Fibroblast of the aortic adventitia (primary cell): Measurements from ENCODE around the gene OSBPL5. TPM values are rescaled to one million over a fixed set of nuclear protein-coding genes. Genes with fewer than 3 reads are reported as not detected.

Source experiments
- DNase-seq: peaks from one replicate; pipeline ENCODE4 v3.0.0-alpha.2; 2010; ENCODE audit warnings: low read depth
- H3K4me3 ChIP-seq: 2 replicates; pipeline ENCODE4 v1.5.1; 2011; ENCODE audit warnings: low read depth, mild to moderate bottlenecking, control low read depth, low read length, moderate library complexity
- total RNA-seq: library from RNA; depleted of rRNA; stranded (reverse); fragments of >200 nt; gene quantifications from 2 replicates; pipeline ENCODE4 v1.2.3, GENCODE V29; 2012; ENCODE audit warnings: low replicate concordance
- TF ChIP-seq, protein P1 (sequence below): IDR thresholded peaks from 2 replicates; pipeline ENCODE4 v1.5.1; 2011; ENCODE audit warnings: mild to moderate bottlenecking, low read length, control low read depth, inconsistent platforms; ENCODE audit not compliant: insufficient read depth

The OSBPL5 gene
- total RNA-seq, 1 donor, result 24.8 TPM

DNA sequence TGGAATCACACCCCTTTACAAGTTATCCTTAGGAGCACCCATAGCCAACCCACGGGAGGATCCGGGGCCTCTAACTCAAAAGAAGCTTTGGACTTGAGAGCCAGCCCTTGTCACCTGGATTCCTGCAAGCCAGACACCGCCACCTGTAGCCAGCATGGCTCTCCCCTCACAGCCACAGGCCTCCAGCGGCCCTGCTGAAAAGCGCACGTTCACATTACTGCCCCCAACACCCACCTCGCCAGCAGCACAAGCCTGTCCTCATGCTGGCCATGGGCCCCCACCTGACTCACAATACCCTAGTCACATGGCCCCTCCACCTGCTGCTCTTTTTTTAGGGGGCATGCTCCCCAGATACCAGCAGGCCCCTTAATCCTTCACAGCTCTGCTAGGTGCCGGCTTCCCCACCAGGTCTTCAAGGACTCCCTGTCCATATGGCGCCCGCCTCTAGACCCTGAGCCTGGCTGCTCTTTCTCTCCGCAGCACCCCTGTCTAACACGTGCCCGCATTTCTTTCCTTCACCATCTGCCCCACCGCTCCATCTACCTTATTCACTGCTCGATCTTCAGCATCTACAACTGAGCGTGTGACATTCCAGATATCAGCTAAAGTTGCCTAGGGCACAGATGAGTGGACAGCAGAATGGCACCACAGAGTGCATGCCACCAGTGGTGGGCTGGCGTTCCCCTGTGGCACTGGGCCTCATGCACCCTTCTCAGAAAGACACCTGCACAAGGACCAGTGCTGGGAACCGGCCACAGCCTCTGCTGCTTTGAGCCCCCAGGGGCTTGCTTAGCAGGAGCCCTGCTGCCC, 114.5 kb downstream of the OSBPL5 start:
- no peak overlapping the region for H3K4me3 ChIP-seq
- no peak for DNase-seq
- TF ChIP-seq, protein P1, sequence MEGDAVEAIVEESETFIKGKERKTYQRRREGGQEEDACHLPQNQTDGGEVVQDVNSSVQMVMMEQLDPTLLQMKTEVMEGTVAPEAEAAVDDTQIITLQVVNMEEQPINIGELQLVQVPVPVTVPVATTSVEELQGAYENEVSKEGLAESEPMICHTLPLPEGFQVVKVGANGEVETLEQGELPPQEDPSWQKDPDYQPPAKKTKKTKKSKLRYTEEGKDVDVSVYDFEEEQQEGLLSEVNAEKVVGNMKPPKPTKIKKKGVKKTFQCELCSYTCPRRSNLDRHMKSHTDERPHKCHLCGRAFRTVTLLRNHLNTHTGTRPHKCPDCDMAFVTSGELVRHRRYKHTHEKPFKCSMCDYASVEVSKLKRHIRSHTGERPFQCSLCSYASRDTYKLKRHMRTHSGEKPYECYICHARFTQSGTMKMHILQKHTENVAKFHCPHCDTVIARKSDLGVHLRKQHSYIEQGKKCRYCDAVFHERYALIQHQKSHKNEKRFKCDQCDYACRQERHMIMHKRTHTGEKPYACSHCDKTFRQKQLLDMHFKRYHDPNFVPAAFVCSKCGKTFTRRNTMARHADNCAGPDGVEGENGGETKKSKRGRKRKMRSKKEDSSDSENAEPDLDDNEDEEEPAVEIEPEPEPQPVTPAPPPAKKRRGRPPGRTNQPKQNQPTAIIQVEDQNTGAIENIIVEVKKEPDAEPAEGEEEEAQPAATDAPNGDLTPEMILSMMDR, result no peak

DNA sequence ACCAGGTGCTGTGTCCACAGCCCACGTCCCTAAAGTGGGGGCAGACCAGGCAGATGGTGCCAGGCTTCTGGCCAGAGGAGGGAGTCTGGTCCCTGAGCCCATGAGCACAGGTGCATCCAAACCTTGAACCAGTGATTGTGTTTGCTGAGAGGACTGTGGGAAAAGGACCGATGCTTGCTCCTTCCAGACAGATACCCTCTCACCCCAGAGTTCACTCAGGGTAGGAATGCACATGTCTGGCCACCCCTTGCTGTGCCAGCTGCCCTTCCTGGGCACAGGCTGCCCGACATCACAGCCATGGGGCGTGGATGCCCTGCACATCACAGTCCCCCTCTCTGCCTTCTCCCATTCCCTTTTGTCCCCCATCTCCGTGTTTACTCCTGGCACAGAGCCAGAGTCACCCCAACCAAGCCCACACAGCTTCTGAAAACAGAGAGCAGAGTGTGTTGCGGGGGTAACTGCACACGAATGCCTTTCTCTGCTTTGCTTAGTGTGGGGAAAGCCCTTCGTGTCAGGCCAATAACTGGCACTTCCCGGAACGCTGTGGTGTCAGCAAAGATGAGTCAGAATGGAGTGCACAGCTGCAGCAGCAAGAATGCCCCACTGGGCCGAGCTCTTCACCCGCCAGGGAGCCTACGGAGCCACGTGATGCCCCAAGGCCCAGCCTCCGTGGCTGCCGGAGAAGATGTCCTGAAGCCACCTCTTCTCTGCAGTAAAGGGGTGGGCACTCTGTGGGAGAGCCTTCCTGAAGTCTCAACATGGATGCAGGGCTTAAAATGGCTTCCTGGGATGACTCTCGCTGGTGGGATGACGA, 115.5 kb downstream of the OSBPL5 start:
- DNase-seq, result peak; percentile 94
- peak overlapping the region; percentile 28 for H3K4me3 ChIP-seq
- TF ChIP-seq, protein P1, result peak; percentile 52

DNA sequence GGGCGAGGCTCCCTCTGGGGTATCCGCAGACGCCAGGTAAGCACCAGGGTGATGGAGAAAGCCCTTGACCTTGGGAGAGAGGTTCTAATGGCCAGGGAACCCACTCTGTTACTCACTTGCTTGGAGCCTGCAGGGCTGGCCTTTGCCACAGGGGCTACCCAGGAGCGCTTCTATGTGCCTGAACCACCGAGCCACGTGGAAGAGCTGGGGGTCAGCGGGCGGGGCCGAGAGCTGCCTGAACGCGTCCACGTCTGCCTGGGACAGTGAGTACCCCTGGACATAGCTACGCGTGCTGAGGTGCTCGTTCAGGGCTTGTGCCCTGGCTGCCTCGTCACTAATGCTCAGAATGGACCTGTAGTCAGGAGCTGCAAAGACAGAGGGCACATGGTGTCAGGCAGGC, 117.5 kb downstream of the OSBPL5 start:
- TF ChIP-seq, protein P1, result no peak
- DNase-seq, result no peak
- H3K4me3 ChIP-seq, result no peak overlapping the region

DNA sequence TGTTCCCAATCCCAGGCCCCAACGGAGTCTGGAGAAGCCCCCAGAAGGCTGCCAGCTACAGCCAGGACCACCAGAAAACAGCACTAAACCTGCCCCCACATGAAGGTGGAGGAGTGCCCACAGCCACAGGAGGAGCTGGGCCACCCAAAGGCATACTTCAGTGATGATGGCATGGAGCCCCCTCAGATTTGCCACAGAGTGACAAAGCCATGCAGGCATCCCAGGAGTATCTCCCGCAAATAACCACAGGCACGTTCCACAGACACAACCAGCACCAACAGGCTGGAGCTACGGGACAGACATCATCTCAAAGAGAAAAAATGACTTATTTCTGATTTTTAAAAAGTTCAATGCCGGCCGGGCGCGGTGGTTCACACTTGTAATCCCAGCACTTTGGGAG, 118.5 kb downstream of the OSBPL5 start:
- DNase-seq, result no peak
- TF ChIP-seq, protein P1, result no peak
- H3K4me3 ChIP-seq, result no peak overlapping the region

DNA sequence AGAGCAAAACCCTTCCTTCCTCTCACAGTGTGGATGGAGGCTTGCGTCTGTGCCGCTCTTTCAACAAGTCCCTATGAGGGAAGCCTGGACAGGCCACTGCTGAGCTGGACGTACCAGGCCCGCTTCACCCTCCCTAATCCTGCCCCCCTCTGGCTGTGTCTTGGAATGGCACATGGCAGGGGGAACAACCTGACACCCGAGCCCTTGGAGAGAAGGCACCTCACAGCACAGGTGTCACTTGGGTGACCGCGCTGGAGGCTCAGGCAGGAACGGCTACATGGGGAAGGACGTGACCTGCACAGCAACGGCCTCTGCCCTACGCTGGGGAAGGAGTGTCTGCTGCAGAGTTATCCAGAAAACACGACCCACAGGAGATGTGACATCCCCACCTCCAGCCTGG, 118.9 kb downstream of the OSBPL5 start:
- TF ChIP-seq, protein P1, result peak; percentile 32
- DNase-seq, result no peak
- no peak overlapping the region for H3K4me3 ChIP-seq

DNA sequence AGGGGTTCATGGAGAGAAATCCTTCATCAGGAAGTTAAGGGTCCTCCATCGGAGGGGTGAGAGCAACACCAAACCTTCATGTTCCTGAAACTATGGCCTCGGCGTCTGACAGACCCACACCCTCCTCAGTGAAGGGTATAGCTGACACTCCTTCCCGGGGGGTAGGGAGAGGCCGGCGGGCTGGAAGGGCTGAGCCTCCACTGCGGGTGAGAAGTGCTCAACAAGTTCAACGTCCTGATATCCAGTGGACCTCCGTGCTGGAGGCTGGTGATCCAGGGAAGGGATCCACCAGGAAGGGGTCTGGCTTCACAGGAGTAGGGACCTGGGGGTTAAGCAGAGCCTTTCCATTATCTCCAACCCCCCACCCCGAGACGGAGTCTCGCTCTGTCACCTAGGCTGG, 120.2 kb downstream of the OSBPL5 start:
- DNase-seq, result no peak
- H3K4me3 ChIP-seq, result no peak overlapping the region
- TF ChIP-seq, protein P1, result no peak
